GM23338 (cell line): ENCODE data around the gene CPT1A. TPM values are rescaled to one million over a fixed set of nuclear protein-coding genes. Genes with fewer than 3 reads are reported as not detected.
A peak's percentile ranks its signal among the peaks of the same experiment; 100 is the strongest.

Source experiments
- ATAC-seq: fragments of 200-7000 bp; cut with Tn5 transposase; 3 replicates; pipeline ENCODE4 v1.9.1; 2020
- DNase-seq: peaks from one replicate; pipeline ENCODE4 v3.0.0-alpha.2; 2015; ENCODE audit warnings: low spot score
- H2AFZ ChIP-seq: fragments of 200-600 bp; sonication (generic); 2 replicates; pipeline ENCODE4 v1.8.0; 2016; ENCODE audit warnings: antibody characterized with exemption, mild to moderate bottlenecking, moderate library complexity
- H3F3A ChIP-seq: fragments of 200-600 bp; sonication (generic); replicated peaks from 2 replicates; pipeline ENCODE4 v1.8.0; 2017; ENCODE audit warnings: antibody characterized with exemption, mixed run types, low read depth
- H3K27ac ChIP-seq: fragments of 200-600 bp; sonication (generic); 2 replicates; pipeline ENCODE4 v1.6.1; 2016; ENCODE audit warnings: low read depth
- H3K27me3 ChIP-seq: fragments of 200-600 bp; sonication (generic); 2 replicates; pipeline ENCODE4 v1.8.0; 2016; ENCODE audit warnings: mild to moderate bottlenecking, mixed run types, moderate library complexity; ENCODE audit not compliant: insufficient read depth
- H3K36me3 ChIP-seq: fragments of 200-600 bp; sonication (generic); 2 replicates; pipeline ENCODE4 v1.8.0; 2016; ENCODE audit warnings: mild to moderate bottlenecking; ENCODE audit not compliant: insufficient read depth
- H3K4me1 ChIP-seq: fragments of 200-600 bp; sonication (generic); 2 replicates; pipeline ENCODE4 v1.8.0; 2016; ENCODE audit warnings: mild to moderate bottlenecking, moderate library complexity; ENCODE audit not compliant: insufficient read depth
- H3K4me2 ChIP-seq: fragments of 200-600 bp; sonication (generic); 2 replicates; pipeline ENCODE4 v1.7.1; 2017; ENCODE audit warnings: mixed run types
- H3K4me3 ChIP-seq: fragments of 200-600 bp; sonication (generic); 2 replicates; pipeline ENCODE4 v1.6.1; 2016; ENCODE audit warnings: mixed run types
- H3K79me2 ChIP-seq: fragments of 200-600 bp; sonication (generic); replicated peaks from 2 replicates; pipeline ENCODE4 v1.8.0; 2017; ENCODE audit warnings: mild to moderate bottlenecking; ENCODE audit not compliant: insufficient read depth
- H3K9me2 ChIP-seq: fragments of 200-600 bp; sonication (generic); 2 replicates; pipeline ENCODE4 v1.8.0; 2017; ENCODE audit not compliant: insufficient read depth
- H4K20me1 ChIP-seq: fragments of 200-600 bp; sonication (generic); replicated peaks from 2 replicates; pipeline ENCODE4 v1.8.0; 2017; ENCODE audit warnings: mild to moderate bottlenecking; ENCODE audit not compliant: insufficient read depth
- H3K27ac Mint-ChIP-seq: 2 replicates; pipeline ENCODE4 v1.8.0; 2020; ENCODE audit warnings: inconsistent platforms, mild to moderate bottlenecking, moderate library complexity, mixed read lengths
- H3K27me3 Mint-ChIP-seq: 3 replicates; pipeline ENCODE4 v1.8.0; 2022; ENCODE audit warnings: low read depth, mild to moderate bottlenecking, moderate library complexity, mixed read lengths, inconsistent platforms; ENCODE audit not compliant: insufficient read depth, poor library complexity
- H3K36me3 Mint-ChIP-seq: 3 replicates; pipeline ENCODE4 v1.8.0; 2021; ENCODE audit warnings: low read depth, mild to moderate bottlenecking, inconsistent platforms, moderate library complexity, mixed read lengths
- H3K4me1 Mint-ChIP-seq: 3 replicates; pipeline ENCODE4 v1.8.0; 2020; ENCODE audit warnings: mild to moderate bottlenecking, inconsistent platforms, mixed read lengths
- H3K4me3 Mint-ChIP-seq: 3 replicates; pipeline ENCODE4 v1.8.0; 2021; ENCODE audit warnings: moderate library complexity, mild to moderate bottlenecking, inconsistent platforms, mixed read lengths
- H3K9me3 Mint-ChIP-seq: 3 replicates; pipeline ENCODE4 v1.8.0; 2020; ENCODE audit warnings: moderate library complexity, mild to moderate bottlenecking, inconsistent platforms, mixed read lengths
- CREB1 ChIP-seq: fragments of 250-450 bp; sonication (Bioruptor Pico); IDR thresholded peaks from 2 replicates; pipeline ENCODE4 v1.5.0; 2020; ENCODE audit warnings: low read depth, mild to moderate bottlenecking, moderate library complexity
- EZH2 ChIP-seq: fragments of 200-600 bp; sonication (generic); IDR thresholded peaks from one replicate; pipeline ENCODE4 v1.8.0; 2017; ENCODE audit warnings: antibody characterized with exemption, mild to moderate bottlenecking, low read depth; ENCODE audit not compliant: unreplicated experiment
- EZH2phosphoT487 ChIP-seq: fragments of 200-600 bp; sonication (generic); IDR thresholded peaks from one replicate; pipeline ENCODE4 v1.8.1; 2018; ENCODE audit warnings: antibody characterized with exemption; ENCODE audit not compliant: unreplicated experiment
- JUNB ChIP-seq: IDR thresholded peaks from one replicate; pipeline ENCODE4 v1.6.1; 2016; ENCODE audit warnings: antibody characterized with exemption; ENCODE audit not compliant: unreplicated experiment
- NANOG ChIP-seq: IDR thresholded peaks from 2 replicates; pipeline ENCODE4 v1.6.1; 2016; ENCODE audit warnings: antibody characterized with exemption, borderline replicate concordance
- POLR2AphosphoS5 ChIP-seq: IDR thresholded peaks from 2 replicates; pipeline ENCODE4 v1.6.1; 2016; ENCODE audit warnings: antibody characterized with exemption, low read depth
- STAT1 ChIP-seq: IDR thresholded peaks from one replicate; pipeline ENCODE4 v1.6.1; 2016; ENCODE audit warnings: antibody characterized with exemption; ENCODE audit not compliant: unreplicated experiment
- ZNF114 ChIP-seq: fragments of 250-450 bp; sonication (Bioruptor Pico); IDR thresholded peaks from 2 replicates; pipeline ENCODE4 v1.5.0; 2020; ENCODE audit warnings: mild to moderate bottlenecking, moderate library complexity
- ZNF331 ChIP-seq: fragments of 250-450 bp; sonication (Bioruptor Pico); IDR thresholded peaks from 2 replicates; pipeline ENCODE4 v1.5.0; 2020; ENCODE audit warnings: low read depth, mild to moderate bottlenecking, moderate library complexity
- polyA plus RNA-seq: library from polyadenylated mRNA; unstranded; fragments of >200 nt; fragmentation: Nextera tagmentation; extraction: Ambion mirVana; gene quantifications from 2 replicates; pipeline ENCODE4 v1.2.1, GENCODE V29; 2016
- total RNA-seq: library from RNA; depleted of rRNA; stranded (reverse); fragments of >200 nt; shearing (Covaris generic); gene quantifications from 2 replicates; pipeline ENCODE4 v1.2.3, GENCODE V29; 2014
- TF ChIP-seq, protein P1 (sequence below), 2 experiments: fragments of 200-600 bp in 1 of 2; sonication (generic) in 1 of 2; conservative IDR thresholded peaks; 2 replicates each; pipeline versions ENCODE4 v1.5.1 to v1.6.1; 2016 to 2017; ENCODE audit warnings: antibody characterized with exemption in 2 of 2, low read depth in 2 of 2, mild to moderate bottlenecking in 2 of 2, moderate library complexity in 1 of 2
- TF ChIP-seq, protein P2 (sequence below): IDR thresholded peaks from 2 replicates; pipeline ENCODE4 v1.6.1; 2016; ENCODE audit warnings: antibody characterized with exemption

The CPT1A gene
- total and polyA plus RNA-seq, 2 experiments from 2014 or later = 2.6 to 9.5 TPM

DNA sequence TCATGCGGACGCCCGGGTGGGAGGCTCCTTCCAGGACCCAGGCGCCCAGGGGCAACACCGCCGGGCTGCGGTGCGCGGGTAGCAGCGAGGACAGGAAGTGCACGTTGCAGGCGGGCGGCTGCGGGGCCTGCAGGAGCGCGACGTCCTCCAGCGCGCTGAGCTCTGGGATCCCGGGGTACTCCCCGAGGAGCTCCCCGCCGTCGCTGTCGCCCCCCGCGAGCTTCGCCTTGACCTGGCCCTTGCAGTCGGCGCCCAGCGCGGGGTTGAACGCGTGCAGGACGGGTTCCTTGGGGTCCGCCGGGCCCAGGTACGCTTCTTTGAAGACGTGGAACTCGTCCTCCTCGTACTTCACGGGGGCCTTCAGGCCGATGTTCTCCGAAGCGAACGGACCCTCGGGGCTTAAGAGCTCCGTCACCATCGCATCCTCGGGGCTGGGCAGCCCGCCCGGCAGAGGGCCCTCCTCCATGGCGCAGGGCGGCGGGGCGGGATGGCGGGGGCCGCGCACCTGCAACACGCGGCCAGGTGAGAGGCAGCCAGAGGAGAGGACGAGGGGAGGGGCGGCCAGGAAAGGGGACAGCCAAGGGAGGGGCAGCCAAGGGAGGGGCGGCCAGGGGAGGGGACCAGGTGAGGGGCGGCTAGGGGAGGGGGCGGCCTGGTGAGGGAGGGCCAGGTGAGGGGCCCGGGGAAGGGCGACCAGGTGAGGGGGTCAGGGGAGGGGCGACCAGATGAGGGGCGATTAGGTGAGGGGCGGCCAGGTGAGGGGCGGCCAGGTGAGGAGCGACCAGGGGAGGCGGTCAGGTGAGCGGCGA is 91.3 kb downstream of the CPT1A start:
- H3K4me1 ChIP-seq = peaks cover 17% of the 10 kb centered on the region
- H3K36me3 ChIP-seq = peaks cover 18% of the 10 kb centered on the region
- H3K4me3 ChIP-seq = peak overlapping the region; percentile 68
- H3K9me2 ChIP-seq = no peaks in the 10 kb centered on the region
- peak; percentile 87 for DNase-seq
- Mint-ChIP-seq H3K4me1 (peaks cover 49% of the 10 kb centered on the region), H3K27me3 (peaks cover 13% of the 10 kb centered on the region), H3K27ac (peak overlapping the region; percentile 98), H3K9me3 (peaks cover 3% of the 10 kb centered on the region; the same call in 2 of the 3 replicates), H3K4me3 (peak overlapping the region; percentile 86), H3K36me3 (peaks cover 39% of the 10 kb centered on the region)
- H3K27me3 ChIP-seq = no peaks in the 10 kb centered on the region
- peak; percentile 60 for ATAC-seq
- H3K4me2 ChIP-seq = peak overlapping the region; percentile 85
- peaks cover 25% of the 10 kb centered on the region for H3K79me2 ChIP-seq
- no peaks in the 10 kb centered on the region for H4K20me1 ChIP-seq
- H3F3A ChIP-seq = peaks cover 4% of the 10 kb centered on the region; the same call in 1 of the 2 replicates
- H3K27ac ChIP-seq = peak overlapping the region; percentile 78
- H2AFZ ChIP-seq = no peak overlapping the region
- TF ChIP-seq, protein P1, sequence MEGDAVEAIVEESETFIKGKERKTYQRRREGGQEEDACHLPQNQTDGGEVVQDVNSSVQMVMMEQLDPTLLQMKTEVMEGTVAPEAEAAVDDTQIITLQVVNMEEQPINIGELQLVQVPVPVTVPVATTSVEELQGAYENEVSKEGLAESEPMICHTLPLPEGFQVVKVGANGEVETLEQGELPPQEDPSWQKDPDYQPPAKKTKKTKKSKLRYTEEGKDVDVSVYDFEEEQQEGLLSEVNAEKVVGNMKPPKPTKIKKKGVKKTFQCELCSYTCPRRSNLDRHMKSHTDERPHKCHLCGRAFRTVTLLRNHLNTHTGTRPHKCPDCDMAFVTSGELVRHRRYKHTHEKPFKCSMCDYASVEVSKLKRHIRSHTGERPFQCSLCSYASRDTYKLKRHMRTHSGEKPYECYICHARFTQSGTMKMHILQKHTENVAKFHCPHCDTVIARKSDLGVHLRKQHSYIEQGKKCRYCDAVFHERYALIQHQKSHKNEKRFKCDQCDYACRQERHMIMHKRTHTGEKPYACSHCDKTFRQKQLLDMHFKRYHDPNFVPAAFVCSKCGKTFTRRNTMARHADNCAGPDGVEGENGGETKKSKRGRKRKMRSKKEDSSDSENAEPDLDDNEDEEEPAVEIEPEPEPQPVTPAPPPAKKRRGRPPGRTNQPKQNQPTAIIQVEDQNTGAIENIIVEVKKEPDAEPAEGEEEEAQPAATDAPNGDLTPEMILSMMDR (conservative IDR thresholded peaks at IDR 0.05; ENCODE audit: low read depth in 2 of 2) = peak in 1 of 2 experiments; percentile 39; a peak in 2 of 4 replicates
- peak; percentile 67 for TF ChIP-seq POLR2AphosphoS5
- TF ChIP-seq ZNF331 (CRISPR knock-in tag) = 0 out of 2 replicates have a peak, but pooled peaks have one; percentile 27
- no peak for TF ChIP-seq ZNF114
- TF ChIP-seq, protein P2, sequence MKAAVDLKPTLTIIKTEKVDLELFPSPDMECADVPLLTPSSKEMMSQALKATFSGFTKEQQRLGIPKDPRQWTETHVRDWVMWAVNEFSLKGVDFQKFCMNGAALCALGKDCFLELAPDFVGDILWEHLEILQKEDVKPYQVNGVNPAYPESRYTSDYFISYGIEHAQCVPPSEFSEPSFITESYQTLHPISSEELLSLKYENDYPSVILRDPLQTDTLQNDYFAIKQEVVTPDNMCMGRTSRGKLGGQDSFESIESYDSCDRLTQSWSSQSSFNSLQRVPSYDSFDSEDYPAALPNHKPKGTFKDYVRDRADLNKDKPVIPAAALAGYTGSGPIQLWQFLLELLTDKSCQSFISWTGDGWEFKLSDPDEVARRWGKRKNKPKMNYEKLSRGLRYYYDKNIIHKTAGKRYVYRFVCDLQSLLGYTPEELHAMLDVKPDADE = 0 out of 2 replicates have a peak, but pooled peaks have one; percentile 26

DNA sequence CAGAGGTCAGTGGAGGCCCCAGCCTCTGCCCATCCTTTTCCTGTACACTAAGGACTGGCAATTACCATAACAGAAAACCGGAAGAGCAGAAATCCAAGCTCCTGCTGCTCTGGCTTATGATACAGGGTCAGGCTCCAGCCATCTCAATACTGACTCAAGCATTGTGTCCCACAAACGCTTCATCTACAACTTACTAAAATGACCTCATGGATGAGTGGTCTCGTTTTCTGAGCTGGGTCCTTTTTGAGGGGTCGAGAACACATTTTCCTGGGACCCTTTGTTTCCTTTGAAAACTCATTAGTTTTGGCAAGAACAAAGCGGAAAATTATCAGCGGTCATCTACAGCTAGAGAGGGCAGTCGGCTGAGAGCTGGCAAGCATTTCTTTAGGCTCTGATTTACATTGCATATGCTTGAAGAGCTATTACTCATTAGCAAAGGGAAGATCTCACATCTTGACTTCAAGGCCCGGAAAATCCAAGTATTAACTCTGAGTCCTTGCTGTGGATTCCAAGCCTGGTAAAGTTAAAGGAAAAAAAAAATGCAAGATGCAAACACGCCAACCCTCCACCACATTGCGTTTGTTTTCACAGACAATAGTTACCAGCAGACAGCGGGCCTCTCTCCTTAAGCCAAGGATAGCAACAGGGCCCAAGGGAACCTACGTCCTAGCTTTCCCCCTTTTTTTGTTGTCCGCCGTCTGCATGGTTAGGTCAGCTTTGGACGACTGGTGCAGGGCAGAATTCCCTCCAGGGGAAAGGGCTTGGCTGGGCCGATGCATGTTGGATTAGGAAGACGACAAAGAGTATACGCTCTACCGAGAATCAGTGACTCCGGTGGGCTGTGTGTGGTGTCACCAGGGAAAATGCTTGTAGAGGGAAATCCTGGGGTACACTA is 92.2 kb downstream of the CPT1A start:
- H2AFZ ChIP-seq = no peak overlapping the region
- DNase-seq (peak; percentile 50), ATAC-seq (peak; percentile 9)
- no peaks in the 10 kb centered on the region for H4K20me1 ChIP-seq
- no peaks in the 10 kb centered on the region for H3K9me2 ChIP-seq
- peaks cover 25% of the 10 kb centered on the region for H3K36me3 ChIP-seq
- peaks cover 3% of the 10 kb centered on the region; the same call in 2 of the 3 replicates for H3K9me3 Mint-ChIP-seq
- H3K4me2 ChIP-seq = peak overlapping the region; percentile 85
- peak overlapping the region; percentile 86 for H3K4me3 Mint-ChIP-seq
- H3K4me3 ChIP-seq = peak overlapping the region; percentile 68
- peaks cover 13% of the 10 kb centered on the region for H3K27me3 Mint-ChIP-seq
- no peaks in the 10 kb centered on the region for H3K27me3 ChIP-seq
- peaks cover 45% of the 10 kb centered on the region for H3K4me1 Mint-ChIP-seq
- H3K27ac ChIP-seq = peak overlapping the region; percentile 78
- H3K36me3 Mint-ChIP-seq = peaks cover 42% of the 10 kb centered on the region
- peak overlapping the region; percentile 98 for H3K27ac Mint-ChIP-seq
- peaks cover 4% of the 10 kb centered on the region; the same call in 1 of the 2 replicates for H3F3A ChIP-seq
- H3K79me2 ChIP-seq = peaks cover 25% of the 10 kb centered on the region
- peaks cover 17% of the 10 kb centered on the region for H3K4me1 ChIP-seq
- no peak for TF ChIP-seq EZH2
- no peak for TF ChIP-seq CREB1
- TF ChIP-seq EZH2phosphoT487 = no peak
- no peak for TF ChIP-seq STAT1
- TF ChIP-seq ZNF331 (CRISPR knock-in tag) = no peak
- TF ChIP-seq NANOG = no peak; the same call in 1 of the 2 replicates
- TF ChIP-seq ZNF114 = no peak
- TF ChIP-seq, protein P1 (conservative IDR thresholded peaks at IDR 0.05; ENCODE audit: low read depth in 2 of 2) = no peak
- TF ChIP-seq JUNB = no peak
